B cell (primary cell): ENCODE results near the gene FAM20C. TPM values are rescaled to one million over a fixed set of nuclear protein-coding genes. Genes with fewer than 3 reads are reported as not detected.

Experiments used
- ATAC-seq: fragments of 200-7000 bp; cut with Tn5 transposase; one replicate; pipeline ENCODE4 v1.10.0; 2021; ENCODE audit warnings: low read depth, mild to moderate bottlenecking, moderate number of reproducible peaks, moderate library complexity
- CTCF ChIA-PET: fragments of 350-600 bp; sonication (Branson Sonifier 250); formaldehyde crosslinking; loops from one replicate; lab custom pipeline; 2021; ENCODE audit warnings: antibody characterized with exemption, inconsistent platforms; lab: Charles Lee
- POLR2A ChIA-PET: fragments of 350-600 bp; sonication (Branson Sonifier 250); formaldehyde crosslinking; loops from one replicate; lab custom pipeline; 2021; ENCODE audit warnings: antibody characterized with exemption; lab: Charles Lee
- DNase-seq: peaks from one replicate; pipeline ENCODE4 v3.0.0; 2013
- H2AFZ ChIP-seq: 2 replicates; pipeline ENCODE4 v1.6.1; 2012; ENCODE audit warnings: mild to moderate bottlenecking, low read depth, low read length; ENCODE audit not compliant: insufficient read depth, poor library complexity, severe bottlenecking
- H3K27ac ChIP-seq, 2 donors: 1 replicate in 1 of 2; 2 replicates in 1 of 2; pipeline ENCODE4 v1.5.1; 2012 to 2013; ENCODE audit warnings: low read length in 2 of 2, mild to moderate bottlenecking in 2 of 2, moderate library complexity in 1 of 2
- H3K27me3 ChIP-seq, 4 experiments: fragments of 200-600 bp in 1 of 4; sonication (generic) in 1 of 4; replicated peaks in 1 of 4; 1 replicate in 2 of 4; 2 replicates in 2 of 4; pipeline versions ENCODE4 v1.6.1 to v1.7.0; 2013 to 2016; ENCODE audit warnings: low read length in 3 of 4, mild to moderate bottlenecking in 2 of 4, mixed read lengths in 1 of 4, moderate library complexity in 1 of 4; ENCODE audit not compliant: insufficient read depth in 4 of 4, control insufficient read depth in 3 of 4; ENCODE audit errors: control extremely low read depth in 1 of 4
- H3K36me3 ChIP-seq, 2 experiments: replicated peaks in 1 of 2; 1 replicate in 1 of 2; 2 replicates in 1 of 2; pipeline versions ENCODE4 v1.6.1 to v1.7.1; 2013; ENCODE audit warnings: low read length in 1 of 2; ENCODE audit not compliant: insufficient read depth in 2 of 2, control insufficient read depth in 1 of 2; ENCODE audit errors: control extremely low read depth in 1 of 2, extremely low read depth in 1 of 2
- H3K4me1 ChIP-seq, 2 donors: fragments of 200-600 bp in 1 of 2; sonication (generic) in 1 of 2; 1 replicate in 1 of 2; 2 replicates in 1 of 2; pipeline versions ENCODE4 v1.5.1 to v1.6.1; 2013 to 2017; ENCODE audit warnings: low read length in 2 of 2; ENCODE audit not compliant: control insufficient read depth in 2 of 2, insufficient read depth in 2 of 2
- H3K4me2 ChIP-seq: replicated peaks from 2 replicates; pipeline ENCODE3; 2012; ENCODE audit warnings: mild to moderate bottlenecking, low read depth, low read length; ENCODE audit not compliant: poor library complexity, severe bottlenecking
- H3K4me3 ChIP-seq, 5 experiments: fragments of 200-600 bp in 1 of 5; sonication (generic) in 1 of 5; 1 replicate in 3 of 5; 2 replicates in 2 of 5; pipeline versions ENCODE4 v1.5.1 to v1.7.0; 2011 to 2016; ENCODE audit warnings: low read length in 4 of 5, mild to moderate bottlenecking in 4 of 5, low read depth in 2 of 5, control low read depth in 1 of 5, moderate library complexity in 1 of 5; ENCODE audit not compliant: insufficient read depth in 1 of 5; ENCODE audit errors: control extremely low read depth in 1 of 5, extremely low read depth in 1 of 5
- H3K79me2 ChIP-seq: fragments of 200-600 bp; sonication (generic); one replicate; pipeline ENCODE4 v1.6.0; 2016; ENCODE audit warnings: low read length; ENCODE audit not compliant: control insufficient read depth, insufficient read depth
- H3K9ac ChIP-seq: fragments of 200-600 bp; sonication (generic); 2 replicates; pipeline ENCODE4 v1.6.1; 2017; ENCODE audit warnings: mild to moderate bottlenecking, low read length, moderate library complexity
- H3K9me3 ChIP-seq, 3 donors: one replicate each; pipeline versions ENCODE4 v1.6.1 to v1.7.1; 2013; ENCODE audit warnings: low read length in 2 of 3; ENCODE audit not compliant: control insufficient read depth in 2 of 3, insufficient read depth in 1 of 3; ENCODE audit errors: control extremely low read depth in 1 of 3
- H4K20me1 ChIP-seq: 2 replicates; pipeline ENCODE4 v1.6.0; 2012; ENCODE audit warnings: mild to moderate bottlenecking, low read length; ENCODE audit not compliant: insufficient read depth, control insufficient read depth, poor library complexity, severe bottlenecking
- H3K27ac Mint-ChIP-seq: one replicate; pipeline ENCODE4 v1.8.0; 2021; ENCODE audit warnings: mixed read lengths
- H3K27me3 Mint-ChIP-seq: one replicate; pipeline ENCODE4 v1.8.0; 2021; ENCODE audit warnings: mixed read lengths
- H3K4me1 Mint-ChIP-seq: one replicate; pipeline ENCODE4 v1.8.0; 2021; ENCODE audit warnings: mixed read lengths
- H3K4me3 Mint-ChIP-seq: one replicate; pipeline ENCODE4 v1.8.0; 2021; ENCODE audit warnings: mixed read lengths
- H3K9me3 Mint-ChIP-seq: one replicate; pipeline ENCODE4 v1.8.0; 2022; ENCODE audit warnings: mixed read lengths; ENCODE audit not compliant: insufficient read depth
- EZH2 ChIP-seq: IDR thresholded peaks from 2 replicates; pipeline ENCODE4 v1.6.1; 2012; ENCODE audit warnings: borderline replicate concordance, low read depth, mild to moderate bottlenecking, moderate library complexity, low read length; ENCODE audit not compliant: insufficient read depth, poor library complexity, severe bottlenecking
- WGBS: methylation state at CpG from one replicate; pipeline ENCODE4 v1.1.5; 2013; ENCODE audit warnings: missing lambda C conversion rate; ENCODE audit not compliant: insufficient coverage; 5-methylcytosine and 5-hydroxymethylcytosine counted together
- intact Hi-C: fragments of 100-400 bp; cut with micrococcal nuclease; formaldehyde crosslinking; loops from one replicate; pipeline ENCODE4 v1.10.0; 2022
- polyA plus RNA-seq: library from polyadenylated mRNA; depleted of rRNA; stranded (reverse); fragments of >200 nt; gene quantifications from 2 replicates; pipeline ENCODE4 v1.2.3, GENCODE V29; 2012
- total RNA-seq, 2 donors: library from RNA; stranded (reverse); fragments of 120-200 nt in 1 of 2; gene quantifications; 1 replicate in 1 of 2; 2 replicates in 1 of 2; pipeline versions ENCODE4 v1.2.3 to v1.2.4, GENCODE V29; 2013 to 2022
- TF ChIP-seq, protein P1 (sequence below): fragments of 200-600 bp; IDR thresholded peaks from one replicate; pipeline ENCODE4 v1.8.0; 2022; ENCODE audit warnings: antibody characterized with exemption, mild to moderate bottlenecking

FAM20C gene
- total and polyA plus RNA-seq, 2 donors (not counting 1 experiment from before 2014, with no cell fraction given): 0.54 to 0.81 TPM

DNA sequence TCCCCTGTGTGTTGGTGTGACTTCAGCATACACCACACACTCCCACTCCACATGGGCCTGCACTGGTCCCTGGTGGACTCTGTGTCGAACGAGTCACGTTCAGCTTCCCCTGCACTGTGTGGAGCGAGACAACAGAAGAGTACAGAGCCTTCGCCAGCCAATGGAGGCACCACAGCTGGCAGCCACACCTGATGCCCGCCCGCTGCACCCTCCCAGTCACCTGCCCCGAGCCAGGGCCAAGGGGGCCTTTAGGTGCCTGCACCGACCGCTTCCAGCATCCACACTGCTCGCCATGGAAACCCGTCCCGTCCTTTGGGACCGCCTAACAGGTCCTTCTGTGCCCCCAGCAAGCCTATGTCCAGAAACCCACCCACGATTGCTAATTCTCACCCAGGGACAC, 106.8 kb downstream of the FAM20C start:
- Histone ChIP-seq H4K20me1 (no peaks in the 10 kb centered on the region), H3K9ac (no peak overlapping the region), H2AFZ (no peak overlapping the region), H3K36me3 (no peaks in the 10 kb centered on the region), H3K27ac (no peak overlapping the region), H3K4me2 (no peak overlapping the region), H3K4me3 (no peak overlapping the region), H3K27me3 (peaks cover 0 to 2% (median 0%) of the 10 kb centered on the region in 4 experiments), H3K9me3 (peaks cover 0 to 12% (median 0%) of the 10 kb centered on the region in 3 donors), H3K79me2 (no peaks in the 10 kb centered on the region), H3K4me1 (no peaks in the 10 kb centered on the region)
- TF ChIP-seq, protein P1, sequence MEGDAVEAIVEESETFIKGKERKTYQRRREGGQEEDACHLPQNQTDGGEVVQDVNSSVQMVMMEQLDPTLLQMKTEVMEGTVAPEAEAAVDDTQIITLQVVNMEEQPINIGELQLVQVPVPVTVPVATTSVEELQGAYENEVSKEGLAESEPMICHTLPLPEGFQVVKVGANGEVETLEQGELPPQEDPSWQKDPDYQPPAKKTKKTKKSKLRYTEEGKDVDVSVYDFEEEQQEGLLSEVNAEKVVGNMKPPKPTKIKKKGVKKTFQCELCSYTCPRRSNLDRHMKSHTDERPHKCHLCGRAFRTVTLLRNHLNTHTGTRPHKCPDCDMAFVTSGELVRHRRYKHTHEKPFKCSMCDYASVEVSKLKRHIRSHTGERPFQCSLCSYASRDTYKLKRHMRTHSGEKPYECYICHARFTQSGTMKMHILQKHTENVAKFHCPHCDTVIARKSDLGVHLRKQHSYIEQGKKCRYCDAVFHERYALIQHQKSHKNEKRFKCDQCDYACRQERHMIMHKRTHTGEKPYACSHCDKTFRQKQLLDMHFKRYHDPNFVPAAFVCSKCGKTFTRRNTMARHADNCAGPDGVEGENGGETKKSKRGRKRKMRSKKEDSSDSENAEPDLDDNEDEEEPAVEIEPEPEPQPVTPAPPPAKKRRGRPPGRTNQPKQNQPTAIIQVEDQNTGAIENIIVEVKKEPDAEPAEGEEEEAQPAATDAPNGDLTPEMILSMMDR: no peak
- TF ChIP-seq EZH2: no peak
- Mint-ChIP-seq H3K9me3 (peaks cover 2% of the 10 kb centered on the region), H3K4me3 (no peak overlapping the region), H3K27me3 (no peaks in the 10 kb centered on the region), H3K27ac (no peak overlapping the region), H3K4me1 (no peaks in the 10 kb centered on the region)
- no peak for ATAC-seq
- 91% methylated on average over 15 of the region's 15 CpGs for WGBS
- ChIA-PET CTCF (no interaction called here), POLR2A (no interaction called here)
- DNase-seq: no peak
- intact Hi-C loops: no loop called here

DNA sequence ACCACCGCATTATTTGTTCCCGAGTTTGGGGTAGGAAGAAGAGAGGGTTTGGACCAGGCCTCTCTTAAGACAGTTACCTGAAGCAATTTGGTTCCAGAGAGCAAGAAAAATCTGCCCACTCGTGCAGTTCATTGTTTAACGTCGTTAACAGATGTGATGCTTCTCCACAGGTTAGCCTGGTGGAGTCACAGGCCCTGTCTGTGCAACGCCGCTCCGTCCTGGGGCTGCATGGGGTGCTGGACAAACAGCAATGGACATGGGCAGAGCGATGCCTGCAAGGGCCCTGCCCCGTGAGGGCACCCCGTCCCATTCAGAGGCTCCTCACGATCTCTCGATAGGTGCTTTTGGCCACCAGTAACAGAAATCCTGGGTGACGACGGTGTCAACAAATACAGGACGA, 107.3 kb downstream of the FAM20C start:
- Mint-ChIP-seq H3K4me3 (no peak overlapping the region), H3K4me1 (no peaks in the 10 kb centered on the region), H3K27me3 (peaks cover 3% of the 10 kb centered on the region), H3K9me3 (peaks cover 6% of the 10 kb centered on the region), H3K27ac (no peak overlapping the region)
- Histone ChIP-seq H3K4me2 (no peak overlapping the region), H3K27ac (no peak overlapping the region), H3K9me3 (peaks cover 0 to 12% (median 0%) of the 10 kb centered on the region in 3 donors), H3K36me3 (no peaks in the 10 kb centered on the region), H3K9ac (no peak overlapping the region), H3K79me2 (no peaks in the 10 kb centered on the region), H3K4me1 (no peaks in the 10 kb centered on the region), H3K4me3 (no peak overlapping the region), H3K27me3 (peaks cover 0 to 2% (median 0%) of the 10 kb centered on the region in 4 experiments), H2AFZ (no peak overlapping the region), H4K20me1 (no peaks in the 10 kb centered on the region)
- ChIA-PET POLR2A (no interaction called here), CTCF (no interaction called here)
- TF ChIP-seq EZH2: no peak
- TF ChIP-seq, protein P1: no peak
- intact Hi-C loops: no loop called here
- ATAC-seq (no peak), DNase-seq (no peak)
- 96% methylated on average over 16 of the region's 16 CpGs for WGBS
